ENCODE results near the gene PTPRR.

DNA sequence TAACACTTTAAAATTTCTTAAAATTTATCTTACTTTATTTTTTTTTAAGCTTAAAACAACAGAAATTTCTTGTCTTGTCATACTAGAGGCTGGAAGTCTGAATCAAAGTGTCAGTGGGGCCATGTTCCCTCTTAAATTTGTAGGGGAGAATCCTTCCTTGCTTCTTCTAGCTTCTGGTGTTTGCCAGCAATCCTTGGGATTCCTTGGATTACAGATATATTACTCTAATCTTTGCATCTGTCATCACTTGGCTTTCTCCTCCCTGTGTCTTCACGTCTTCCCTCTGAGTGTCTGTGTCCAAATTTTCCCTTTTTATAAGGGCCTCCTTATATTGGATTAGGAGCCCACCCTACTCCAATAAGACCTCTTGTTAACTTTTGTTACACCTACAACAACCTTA, 147.7 kb downstream of the PTPRR start:
- TF ChIP-seq, protein P1, sequence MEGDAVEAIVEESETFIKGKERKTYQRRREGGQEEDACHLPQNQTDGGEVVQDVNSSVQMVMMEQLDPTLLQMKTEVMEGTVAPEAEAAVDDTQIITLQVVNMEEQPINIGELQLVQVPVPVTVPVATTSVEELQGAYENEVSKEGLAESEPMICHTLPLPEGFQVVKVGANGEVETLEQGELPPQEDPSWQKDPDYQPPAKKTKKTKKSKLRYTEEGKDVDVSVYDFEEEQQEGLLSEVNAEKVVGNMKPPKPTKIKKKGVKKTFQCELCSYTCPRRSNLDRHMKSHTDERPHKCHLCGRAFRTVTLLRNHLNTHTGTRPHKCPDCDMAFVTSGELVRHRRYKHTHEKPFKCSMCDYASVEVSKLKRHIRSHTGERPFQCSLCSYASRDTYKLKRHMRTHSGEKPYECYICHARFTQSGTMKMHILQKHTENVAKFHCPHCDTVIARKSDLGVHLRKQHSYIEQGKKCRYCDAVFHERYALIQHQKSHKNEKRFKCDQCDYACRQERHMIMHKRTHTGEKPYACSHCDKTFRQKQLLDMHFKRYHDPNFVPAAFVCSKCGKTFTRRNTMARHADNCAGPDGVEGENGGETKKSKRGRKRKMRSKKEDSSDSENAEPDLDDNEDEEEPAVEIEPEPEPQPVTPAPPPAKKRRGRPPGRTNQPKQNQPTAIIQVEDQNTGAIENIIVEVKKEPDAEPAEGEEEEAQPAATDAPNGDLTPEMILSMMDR (IDR thresholded peaks at IDR 0.05; ENCODE audit: low read depth, low read length, missing input control): no peak
- TF ChIP-seq HNF4G (IDR thresholded peaks at IDR 0.05) (no peak), GABPA (IDR thresholded peaks at IDR 0.05 in 1 of 2, conservative IDR thresholded peaks at IDR 0.05 in 1 of 2) (no peak), TAF1 (conservative IDR thresholded peaks at IDR 0.05) (no peak), YY1 (IDR thresholded peaks at IDR 0.05) (no peak)

All from liver (tissue), 3 donors.